ENCODE data around the gene GUK1.

Gene GUK1

DNA sequence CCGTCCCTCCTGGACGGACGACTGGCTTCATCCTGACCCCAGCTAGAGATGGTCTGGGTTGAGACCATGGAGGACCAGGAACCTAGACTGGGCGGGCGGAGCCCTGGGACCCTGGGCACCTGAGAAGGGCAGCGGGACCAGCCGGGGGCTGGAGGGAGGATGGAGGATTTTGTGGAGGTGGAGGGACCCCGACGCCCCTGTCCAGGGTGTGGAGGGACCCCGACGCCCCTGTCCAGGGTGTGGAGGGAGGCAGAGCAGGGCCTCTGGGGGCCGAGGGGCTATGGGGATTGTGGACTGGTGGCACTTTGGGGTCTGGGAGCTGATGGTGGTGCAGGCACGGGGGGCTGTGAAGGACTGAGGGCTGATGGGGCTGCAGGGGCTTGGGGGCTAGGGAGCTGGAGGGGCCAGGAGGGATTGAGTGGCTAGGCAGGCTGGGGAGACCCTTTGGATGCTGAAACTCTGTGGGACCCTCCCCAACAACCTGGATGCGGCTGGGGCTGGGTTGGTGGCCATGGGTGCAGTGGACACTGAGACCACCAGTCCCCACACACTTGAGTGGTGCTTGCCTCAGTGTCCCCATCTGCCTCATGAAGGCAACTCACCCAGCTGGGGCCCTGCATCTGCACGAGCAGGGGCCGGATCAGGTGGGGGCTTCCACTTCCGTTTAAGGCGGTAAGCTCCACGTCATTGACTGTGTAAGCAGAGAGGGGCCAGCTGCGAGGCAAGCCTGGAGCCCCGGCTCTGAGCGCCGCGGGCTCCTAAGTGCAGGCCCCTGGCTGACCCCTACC, 17.1 kb downstream of the GUK1 start:
- no peak overlapping the region for H3K4me2 ChIP-seq
- H2AFZ ChIP-seq (ENCODE audit: low read depth), result no peak overlapping the region
- H3K4me3 ChIP-seq (IDR thresholded peaks at IDR 0.05; ENCODE audit: insufficient read depth, low read depth, low read length), result no peak overlapping the region
- no peaks in the 10 kb centered on the region for H3K36me3 ChIP-seq (ENCODE audit: insufficient read depth)
- H3K4me1 ChIP-seq (ENCODE audit: low read depth, poor library complexity, severe bottlenecking), result no peaks in the 10 kb centered on the region
- H3K79me2 ChIP-seq (ENCODE audit: insufficient read depth, low read depth), result no peaks in the 10 kb centered on the region
- H3K9ac ChIP-seq, result no peak overlapping the region
- TF ChIP-seq, protein P1, sequence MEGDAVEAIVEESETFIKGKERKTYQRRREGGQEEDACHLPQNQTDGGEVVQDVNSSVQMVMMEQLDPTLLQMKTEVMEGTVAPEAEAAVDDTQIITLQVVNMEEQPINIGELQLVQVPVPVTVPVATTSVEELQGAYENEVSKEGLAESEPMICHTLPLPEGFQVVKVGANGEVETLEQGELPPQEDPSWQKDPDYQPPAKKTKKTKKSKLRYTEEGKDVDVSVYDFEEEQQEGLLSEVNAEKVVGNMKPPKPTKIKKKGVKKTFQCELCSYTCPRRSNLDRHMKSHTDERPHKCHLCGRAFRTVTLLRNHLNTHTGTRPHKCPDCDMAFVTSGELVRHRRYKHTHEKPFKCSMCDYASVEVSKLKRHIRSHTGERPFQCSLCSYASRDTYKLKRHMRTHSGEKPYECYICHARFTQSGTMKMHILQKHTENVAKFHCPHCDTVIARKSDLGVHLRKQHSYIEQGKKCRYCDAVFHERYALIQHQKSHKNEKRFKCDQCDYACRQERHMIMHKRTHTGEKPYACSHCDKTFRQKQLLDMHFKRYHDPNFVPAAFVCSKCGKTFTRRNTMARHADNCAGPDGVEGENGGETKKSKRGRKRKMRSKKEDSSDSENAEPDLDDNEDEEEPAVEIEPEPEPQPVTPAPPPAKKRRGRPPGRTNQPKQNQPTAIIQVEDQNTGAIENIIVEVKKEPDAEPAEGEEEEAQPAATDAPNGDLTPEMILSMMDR (conservative IDR thresholded peaks at IDR 0.05; ENCODE audit: low read depth, low read length), result no peak
- no peaks in the 10 kb centered on the region for H4K20me1 ChIP-seq (ENCODE audit: insufficient read depth)
- no peak overlapping the region for H3K27ac ChIP-seq
- H3K27me3 ChIP-seq (ENCODE audit: insufficient read depth, low read depth), result no peaks in the 10 kb centered on the region

DNA sequence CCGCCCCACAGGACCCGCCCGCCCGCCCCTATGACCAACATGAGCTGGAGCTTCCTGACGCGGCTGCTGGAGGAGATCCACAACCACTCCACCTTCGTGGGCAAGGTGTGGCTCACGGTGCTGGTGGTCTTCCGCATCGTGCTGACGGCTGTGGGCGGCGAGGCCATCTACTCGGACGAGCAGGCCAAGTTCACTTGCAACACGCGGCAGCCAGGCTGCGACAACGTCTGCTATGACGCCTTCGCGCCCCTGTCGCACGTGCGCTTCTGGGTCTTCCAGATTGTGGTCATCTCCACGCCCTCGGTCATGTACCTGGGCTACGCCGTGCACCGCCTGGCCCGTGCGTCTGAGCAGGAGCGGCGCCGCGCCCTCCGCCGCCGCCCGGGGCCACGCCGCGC, 17.6 kb downstream of the GUK1 start:
- H3K27me3 ChIP-seq (ENCODE audit: insufficient read depth, low read depth), result no peaks in the 10 kb centered on the region
- no peak overlapping the region for H2AFZ ChIP-seq (ENCODE audit: low read depth)
- no peaks in the 10 kb centered on the region for H4K20me1 ChIP-seq (ENCODE audit: insufficient read depth)
- TF ChIP-seq, protein P1 (conservative IDR thresholded peaks at IDR 0.05; ENCODE audit: low read depth, low read length), result no peak
- H3K4me1 ChIP-seq (ENCODE audit: low read depth, poor library complexity, severe bottlenecking), result no peaks in the 10 kb centered on the region
- no peak overlapping the region for H3K4me3 ChIP-seq (IDR thresholded peaks at IDR 0.05; ENCODE audit: insufficient read depth, low read depth, low read length)
- no peak overlapping the region for H3K4me2 ChIP-seq
- H3K79me2 ChIP-seq (ENCODE audit: insufficient read depth, low read depth), result no peaks in the 10 kb centered on the region
- H3K36me3 ChIP-seq (ENCODE audit: insufficient read depth), result no peaks in the 10 kb centered on the region
- H3K27ac ChIP-seq, result no peak overlapping the region
- no peak overlapping the region for H3K9ac ChIP-seq

DNA sequence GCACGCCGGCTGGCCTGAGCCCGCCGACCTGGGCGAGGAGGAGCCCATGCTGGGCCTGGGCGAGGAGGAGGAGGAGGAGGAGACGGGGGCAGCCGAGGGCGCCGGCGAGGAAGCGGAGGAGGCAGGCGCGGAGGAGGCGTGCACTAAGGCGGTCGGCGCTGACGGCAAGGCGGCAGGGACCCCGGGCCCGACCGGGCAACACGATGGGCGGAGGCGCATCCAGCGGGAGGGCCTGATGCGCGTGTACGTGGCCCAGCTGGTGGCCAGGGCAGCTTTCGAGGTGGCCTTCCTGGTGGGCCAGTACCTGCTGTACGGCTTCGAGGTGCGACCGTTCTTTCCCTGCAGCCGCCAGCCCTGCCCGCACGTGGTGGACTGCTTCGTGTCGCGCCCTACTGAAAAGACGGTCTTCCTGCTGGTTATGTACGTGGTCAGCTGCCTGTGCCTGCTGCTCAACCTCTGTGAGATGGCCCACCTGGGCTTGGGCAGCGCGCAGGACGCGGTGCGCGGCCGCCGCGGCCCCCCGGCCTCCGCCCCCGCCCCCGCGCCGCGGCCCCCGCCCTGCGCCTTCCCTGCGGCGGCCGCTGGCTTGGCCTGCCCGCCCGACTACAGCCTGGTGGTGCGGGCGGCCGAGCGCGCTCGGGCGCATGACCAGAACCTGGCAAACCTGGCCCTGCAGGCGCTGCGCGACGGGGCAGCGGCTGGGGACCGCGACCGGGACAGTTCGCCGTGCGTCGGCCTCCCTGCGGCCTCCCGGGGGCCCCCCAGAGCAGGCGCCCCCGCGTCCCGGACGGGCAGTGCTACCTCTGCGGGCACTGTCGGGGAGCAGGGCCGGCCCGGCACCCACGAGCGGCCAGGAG, 18.3 kb downstream of the GUK1 start:
- Histone ChIP-seq H3K27me3 (ENCODE audit: insufficient read depth, low read depth) (no peaks in the 10 kb centered on the region), H4K20me1 (ENCODE audit: insufficient read depth) (no peaks in the 10 kb centered on the region), H3K9ac (no peak overlapping the region), H3K4me3 (IDR thresholded peaks at IDR 0.05; ENCODE audit: insufficient read depth, low read depth, low read length) (no peak overlapping the region), H3K4me2 (no peak overlapping the region), H3K27ac (no peak overlapping the region), H2AFZ (ENCODE audit: low read depth) (no peak overlapping the region), H3K4me1 (ENCODE audit: low read depth, poor library complexity, severe bottlenecking) (no peaks in the 10 kb centered on the region), H3K79me2 (ENCODE audit: insufficient read depth, low read depth) (no peaks in the 10 kb centered on the region), H3K36me3 (ENCODE audit: insufficient read depth) (no peaks in the 10 kb centered on the region)
- TF ChIP-seq, protein P1 (conservative IDR thresholded peaks at IDR 0.05; ENCODE audit: low read depth, low read length), result no peak

DNA sequence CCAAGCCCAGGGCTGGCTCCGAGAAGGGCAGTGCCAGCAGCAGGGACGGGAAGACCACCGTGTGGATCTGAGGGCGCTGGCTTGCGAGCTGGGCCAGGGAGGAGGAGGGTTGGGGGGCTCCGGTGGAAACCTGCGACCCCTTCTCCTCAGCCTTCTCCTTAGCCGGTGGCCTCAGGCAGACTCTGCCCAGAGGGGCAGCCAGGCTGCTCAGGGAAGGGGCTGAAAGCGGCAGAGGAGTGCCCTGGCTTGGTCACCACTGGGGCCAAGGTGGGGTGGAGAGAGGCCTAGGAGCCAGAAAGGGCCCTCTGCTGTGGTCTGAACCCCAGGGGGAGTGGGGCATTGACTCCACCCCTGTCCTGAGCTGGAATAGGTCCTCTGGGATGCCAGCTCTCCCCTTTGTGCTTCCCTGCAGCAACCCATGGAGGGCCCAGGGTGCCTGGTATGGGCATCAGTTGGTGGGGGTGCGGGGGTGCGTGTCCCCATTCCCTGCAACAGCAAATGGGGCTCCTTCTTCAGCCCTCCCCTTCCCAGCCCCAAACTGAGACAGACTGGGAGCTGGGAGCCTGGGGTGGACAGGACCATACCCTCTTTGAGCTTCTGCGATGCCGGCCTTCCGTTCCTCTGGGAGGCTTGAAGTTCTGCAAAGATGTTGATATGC, 19.1 kb downstream of the GUK1 start:
- TF ChIP-seq, protein P1 (conservative IDR thresholded peaks at IDR 0.05; ENCODE audit: low read depth, low read length), result no peak
- Histone ChIP-seq H3K27me3 (ENCODE audit: insufficient read depth, low read depth) (no peaks in the 10 kb centered on the region), H3K4me2 (no peak overlapping the region), H3K4me1 (ENCODE audit: low read depth, poor library complexity, severe bottlenecking) (no peaks in the 10 kb centered on the region), H2AFZ (ENCODE audit: low read depth) (no peak overlapping the region), H3K36me3 (ENCODE audit: insufficient read depth) (no peaks in the 10 kb centered on the region), H3K9ac (no peak overlapping the region), H3K27ac (no peak overlapping the region), H3K79me2 (ENCODE audit: insufficient read depth, low read depth) (no peaks in the 10 kb centered on the region), H3K4me3 (IDR thresholded peaks at IDR 0.05; ENCODE audit: insufficient read depth, low read depth, low read length) (no peak overlapping the region), H4K20me1 (ENCODE audit: insufficient read depth) (no peaks in the 10 kb centered on the region)

Data from KMS-11 (cell line).